ENCODE data around the gene P2RY13. TPM values are rescaled to one million over a fixed set of nuclear protein-coding genes. Genes with fewer than 3 reads are reported as not detected.

The P2RY13 gene
- total RNA-seq, 2 donors from 2014 or later, result 0.41 to 0.75 TPM

DNA sequence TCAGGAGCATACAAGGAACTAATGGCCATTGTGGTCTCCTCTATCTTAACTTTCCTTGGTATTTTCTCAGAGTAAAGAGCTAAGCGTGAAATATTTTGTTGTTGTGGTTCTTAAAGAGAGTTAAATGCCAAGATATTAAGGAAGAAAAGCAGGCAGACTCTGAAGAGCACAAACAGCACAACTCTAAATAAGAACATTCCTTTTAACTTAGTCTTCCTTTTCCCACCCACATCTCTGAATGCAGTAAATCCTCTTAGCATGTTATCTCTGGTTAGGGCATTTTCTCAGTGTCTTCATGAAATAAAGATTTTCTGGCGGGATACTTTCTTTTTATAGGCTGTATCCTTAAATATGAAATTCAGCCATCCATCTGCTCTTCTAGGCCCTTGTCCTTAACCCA, 14.2 kb downstream of the P2RY13 start:
- Histone ChIP-seq H3K27me3 (no peaks in the 10 kb centered on the region), H3K9me3 (no peaks in the 10 kb centered on the region), H3K27ac (no peak overlapping the region), H3K4me1 (no peaks in the 10 kb centered on the region), H3K4me3 (no peak overlapping the region), H3K36me3 (no peaks in the 10 kb centered on the region)
- DNase-seq (ENCODE audit: low spot score), result no peak
- TF ChIP-seq, protein P1, sequence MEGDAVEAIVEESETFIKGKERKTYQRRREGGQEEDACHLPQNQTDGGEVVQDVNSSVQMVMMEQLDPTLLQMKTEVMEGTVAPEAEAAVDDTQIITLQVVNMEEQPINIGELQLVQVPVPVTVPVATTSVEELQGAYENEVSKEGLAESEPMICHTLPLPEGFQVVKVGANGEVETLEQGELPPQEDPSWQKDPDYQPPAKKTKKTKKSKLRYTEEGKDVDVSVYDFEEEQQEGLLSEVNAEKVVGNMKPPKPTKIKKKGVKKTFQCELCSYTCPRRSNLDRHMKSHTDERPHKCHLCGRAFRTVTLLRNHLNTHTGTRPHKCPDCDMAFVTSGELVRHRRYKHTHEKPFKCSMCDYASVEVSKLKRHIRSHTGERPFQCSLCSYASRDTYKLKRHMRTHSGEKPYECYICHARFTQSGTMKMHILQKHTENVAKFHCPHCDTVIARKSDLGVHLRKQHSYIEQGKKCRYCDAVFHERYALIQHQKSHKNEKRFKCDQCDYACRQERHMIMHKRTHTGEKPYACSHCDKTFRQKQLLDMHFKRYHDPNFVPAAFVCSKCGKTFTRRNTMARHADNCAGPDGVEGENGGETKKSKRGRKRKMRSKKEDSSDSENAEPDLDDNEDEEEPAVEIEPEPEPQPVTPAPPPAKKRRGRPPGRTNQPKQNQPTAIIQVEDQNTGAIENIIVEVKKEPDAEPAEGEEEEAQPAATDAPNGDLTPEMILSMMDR (IDR thresholded peaks at IDR 0.05), result no peak

DNA sequence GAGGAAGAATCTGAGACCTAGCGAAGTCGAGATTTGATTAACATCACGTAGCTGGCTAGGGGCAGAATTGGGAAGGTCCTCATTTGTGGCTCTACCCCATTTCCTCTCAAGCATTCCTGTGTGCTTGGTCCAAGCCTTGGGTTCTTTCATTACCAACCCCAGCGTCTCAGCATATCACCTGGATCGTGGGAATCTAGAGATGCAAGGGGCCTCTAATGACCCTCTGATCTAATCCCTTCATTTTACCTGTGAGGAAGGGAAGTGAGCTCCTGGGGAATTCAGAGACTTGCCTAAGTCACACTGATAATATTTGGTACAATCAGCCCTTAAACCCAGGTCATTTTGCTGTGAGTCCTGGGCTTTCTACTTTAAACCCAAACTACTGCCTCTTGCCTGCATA, 14.8 kb downstream of the P2RY13 start:
- Histone ChIP-seq H3K4me1 (no peaks in the 10 kb centered on the region), H3K27ac (no peak overlapping the region), H3K27me3 (no peaks in the 10 kb centered on the region), H3K36me3 (no peaks in the 10 kb centered on the region), H3K9me3 (no peaks in the 10 kb centered on the region), H3K4me3 (no peak overlapping the region)
- DNase-seq (ENCODE audit: low spot score), result no peak
- TF ChIP-seq, protein P1 (IDR thresholded peaks at IDR 0.05), result no peak

DNA sequence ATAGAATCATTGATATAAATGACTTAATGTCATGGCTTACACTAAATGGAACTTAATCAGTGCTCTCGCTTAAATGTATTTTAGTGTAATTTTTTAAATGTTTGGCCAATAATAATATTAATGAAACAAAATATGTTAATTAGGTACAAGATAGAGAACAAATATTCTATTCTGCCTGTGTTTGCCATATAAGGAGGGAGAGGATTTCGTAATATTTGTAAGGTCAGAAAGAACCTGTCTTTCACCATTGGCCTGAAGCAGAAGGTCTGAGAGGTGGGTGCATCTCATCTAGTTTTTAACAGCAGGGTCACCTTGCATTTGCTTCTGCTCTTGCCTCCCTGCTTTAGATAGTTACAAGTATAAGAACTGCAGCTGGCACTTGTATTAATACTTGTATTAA, 15.2 kb downstream of the P2RY13 start:
- Histone ChIP-seq H3K27ac (no peak overlapping the region), H3K4me1 (no peaks in the 10 kb centered on the region), H3K36me3 (no peaks in the 10 kb centered on the region), H3K27me3 (no peaks in the 10 kb centered on the region), H3K4me3 (no peak overlapping the region), H3K9me3 (no peaks in the 10 kb centered on the region)
- no peak for DNase-seq (ENCODE audit: low spot score)
- TF ChIP-seq, protein P1 (IDR thresholded peaks at IDR 0.05), result no peak

DNA sequence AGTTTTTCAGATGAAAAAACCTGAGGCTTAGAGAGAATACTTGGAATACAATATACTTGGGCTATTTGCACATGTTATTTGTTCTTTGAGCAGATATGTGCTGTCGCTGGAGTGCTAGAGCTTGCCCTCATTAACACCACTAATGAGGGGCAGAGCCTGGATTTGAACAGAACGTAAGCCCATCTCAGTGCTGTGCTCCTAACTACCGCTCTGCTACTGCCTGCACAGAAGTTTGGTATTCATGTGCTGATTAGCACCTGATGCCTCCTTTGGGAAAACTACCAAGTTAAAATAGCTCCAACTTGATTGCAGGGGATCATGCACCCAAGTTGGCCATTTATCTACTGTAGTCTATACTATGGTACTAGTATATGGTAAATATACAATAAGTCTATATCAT, 16.4 kb downstream of the P2RY13 start:
- no peaks in the 10 kb centered on the region for H3K4me1 ChIP-seq
- DNase-seq (ENCODE audit: low spot score), result no peak
- H3K4me3 ChIP-seq, result no peak overlapping the region
- H3K27me3 ChIP-seq, result no peaks in the 10 kb centered on the region
- no peak overlapping the region for H3K27ac ChIP-seq
- H3K36me3 ChIP-seq, result no peaks in the 10 kb centered on the region
- no peaks in the 10 kb centered on the region for H3K9me3 ChIP-seq
- TF ChIP-seq, protein P1 (IDR thresholded peaks at IDR 0.05), result no peak

DNA sequence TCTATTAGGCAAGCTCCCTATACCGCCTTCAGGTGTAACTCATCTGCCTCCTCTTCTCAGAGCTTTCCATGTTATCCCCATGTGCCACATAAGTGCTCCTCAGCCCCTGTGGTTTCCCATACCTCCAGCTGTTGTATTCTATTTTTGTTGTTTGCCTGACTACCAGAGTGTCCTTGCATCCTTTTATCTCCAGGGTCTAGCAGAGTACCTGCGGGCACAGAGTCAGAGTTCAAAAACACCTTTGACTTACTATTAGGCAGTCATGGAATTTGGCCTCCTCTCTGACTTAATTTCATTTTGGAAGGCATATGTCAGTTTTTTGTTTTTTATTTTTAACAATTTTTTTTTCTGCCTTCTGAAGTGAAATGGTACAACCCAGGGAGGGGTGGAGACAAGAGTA, 19.8 kb downstream of the P2RY13 start:
- H3K4me1 ChIP-seq, result no peaks in the 10 kb centered on the region
- no peak overlapping the region for H3K27ac ChIP-seq
- H3K27me3 ChIP-seq, result no peaks in the 10 kb centered on the region
- DNase-seq (ENCODE audit: low spot score), result no peak
- H3K36me3 ChIP-seq, result no peaks in the 10 kb centered on the region
- TF ChIP-seq, protein P1 (IDR thresholded peaks at IDR 0.05), result no peak
- H3K4me3 ChIP-seq, result no peak overlapping the region
- no peaks in the 10 kb centered on the region for H3K9me3 ChIP-seq
